Activated CD4-positive, alpha-beta T cell treated with anti-CD3 and anti-CD28 coated beads, Interleukin-2, Interleukin-4, amounts not matched to agents 100 ng/mL and 50 ng/mL, durations not matched to agents 16 hours and 8 hours (primary cell): ENCODE results near the gene HCK.
"Not testable (repeated sequence)": the region's sequence is repeated elsewhere in the genome, so short reads cannot be mapped to it uniquely, and the experiment has no call there.

ENCODE experiments used
- DNase-seq: peaks from one replicate; pipeline ENCODE4 v3.0.0-alpha.2; 2020; ENCODE audit warnings: low spot score

HCK gene

GRCh38 chr20:32029561-32029960, 22.5 kb upstream of the HCK start:
- no peak for DNase-seq

- DNase-seq, result peak; percentile 44
These were observed 20.8 kb upstream of the HCK start for GRCh38 chr20:32031007-32031958.

GRCh38 chr20:32033316-32033715, 18.7 kb upstream of the HCK start:
- DNase-seq, result no peak

GRCh38 chr20:32033721-32034120, 18.3 kb upstream of the HCK start:
- not testable (repeated sequence) for DNase-seq

- DNase-seq, result no peak
These were observed 17.2 kb upstream of the HCK start for GRCh38 chr20:32034581-32035425.

- DNase-seq, result no peak
These were observed 16.6 kb upstream of the HCK start for GRCh38 chr20:32035426-32035779.

GRCh38 chr20:32036252-32036651, 15.8 kb upstream of the HCK start:
- no peak for DNase-seq

GRCh38 chr20:32036716-32037485, 15.1 kb upstream of the HCK start:
- DNase-seq, result no peak

- DNase-seq, result no peak
These were observed 14.1 kb upstream of the HCK start for GRCh38 chr20:32037929-32038328.

- DNase-seq, result no peak
These were observed 11.7 kb upstream of the HCK start for GRCh38 chr20:32040142-32040953.

GRCh38 chr20:32045999-32046398, 6.0 kb upstream of the HCK start:
- DNase-seq, result no peak

GRCh38 chr20:32050324-32050841, 1.7 kb upstream of the HCK start:
- DNase-seq, result no peak

- DNase-seq, result no peak
These were observed 1.0 kb upstream of the HCK start for GRCh38 chr20:32050851-32051556.

GRCh38 chr20:32051720-32052089, 337 bp upstream of the HCK start:
- DNase-seq, result no peak

- no peak for DNase-seq
These were observed 828 bp downstream of the HCK start for GRCh38 chr20:32052778-32053362.

GRCh38 chr20:32053648-32054047, 1.6 kb downstream of the HCK start:
- no peak for DNase-seq

- DNase-seq, result no peak
These were observed 4.9 kb downstream of the HCK start for GRCh38 chr20:32056708-32057483.

- no peak for DNase-seq
These were observed 5.7 kb downstream of the HCK start for GRCh38 chr20:32057656-32058184.

GRCh38 chr20:32059189-32059588, 7.1 kb downstream of the HCK start:
- no peak for DNase-seq
